ENCODE results near the gene GPR39.

GRCh38 chr2:132609101-132609890 is 192.7 kb downstream of the GPR39 start:
- TF ChIP-seq CTCF (IDR thresholded peaks at IDR 0.05) = no peak
- TF ChIP-seq POLR2A (IDR thresholded peaks at IDR 0.05) = no peak

All from body of pancreas (tissue), 4 donors.